K562 (cell line): ENCODE measurements around the gene UNC79. TPM values are rescaled to one million over a fixed set of nuclear protein-coding genes. Genes with fewer than 3 reads are reported as not detected.

ENCODE experiments used
- ATAC-seq: fragments of 200-7000 bp; cut with Tn5 transposase; 3 replicates; pipeline ENCODE4 v1.9.1; 2020; ENCODE audit warnings: moderate library complexity
- BruUV-seq: library from RNA; stranded (reverse); fragments of 400-500 nt; replicated peaks from 2 replicates; lab custom pipeline; 2021; lab: Mats Ljungman, UMichigan
- CTCF ChIA-PET: fragments of 300-600 bp; formaldehyde crosslinking; extraction: SDS; loops from one replicate; lab custom pipeline; 2021; ENCODE audit warnings: low intra/inter-chr PET ratio; lab: Yijun Ruan, JAX
- POLR2A ChIA-PET: fragments of 300-600, 350-650 bp; sonication (Branson Sonifier 250); formaldehyde crosslinking; extraction: SDS; loops from one replicate; lab custom pipeline; 2021; ENCODE audit warnings: antibody characterized with exemption, inconsistent platforms; lab: Yijun Ruan, JAX
- DNase-seq, 4 experiments: peaks; one replicate each; pipeline versions ENCODE4 v3.0.0 to v3.0.0-alpha.2; 2011 to 2018; ENCODE audit warnings: low spot score in 3 of 4, mixed read lengths in 3 of 4; ENCODE audit errors: extremely low read depth in 1 of 4
- FAIRE-seq: peaks from 2 replicates; lab custom pipeline; 2011; peaks lifted over from hg19 to GRCh38; lab: Jason Lieb, UNC
- H2AFZ ChIP-seq: 2 replicates; pipeline ENCODE4 v1.6.0; 2011; ENCODE audit warnings: low read depth, low read length, control low read depth, inconsistent platforms
- H3K27ac ChIP-seq: fragments of 200-600 bp; 3 replicates; pipeline ENCODE4 v1.8.0; 2011; ENCODE audit warnings: low read depth, mild to moderate bottlenecking, control low read depth, inconsistent platforms, low read length, moderate library complexity, mixed read lengths; ENCODE audit errors: extremely low read depth
- H3K27me3 ChIP-seq, 2 experiments: fragments of 300-600 bp in 1 of 2; 2 replicates in 1 of 2; 3 replicates in 1 of 2; pipeline versions ENCODE4 v1.6.0 to v1.8.0; 2011; ENCODE audit warnings: inconsistent platforms in 2 of 2, low read length in 2 of 2, mild to moderate bottlenecking in 1 of 2, mixed read lengths in 1 of 2, moderate library complexity in 1 of 2; ENCODE audit not compliant: control insufficient read depth in 2 of 2, insufficient read depth in 2 of 2
- H3K36me3 ChIP-seq: fragments of 300-600 bp; 3 replicates; pipeline ENCODE4 v1.8.0; 2011; ENCODE audit warnings: mild to moderate bottlenecking, low read length, inconsistent platforms; ENCODE audit not compliant: control insufficient read depth, insufficient read depth
- H3K4me1 ChIP-seq, 2 experiments: fragments of 200-600 bp in 1 of 2; replicated peaks in 1 of 2; 2 replicates in 1 of 2; 3 replicates in 1 of 2; pipeline versions ENCODE4 v1.5.1 to v1.8.0; 2011; ENCODE audit warnings: inconsistent platforms in 2 of 2, low read length in 2 of 2, mild to moderate bottlenecking in 1 of 2, mixed read lengths in 1 of 2, moderate library complexity in 1 of 2; ENCODE audit not compliant: control insufficient read depth in 2 of 2, insufficient read depth in 2 of 2
- H3K4me2 ChIP-seq: 2 replicates; pipeline ENCODE4 v1.6.1; 2011; ENCODE audit warnings: low read length, control low read depth, inconsistent platforms, mixed read lengths; ENCODE audit not compliant: insufficient read depth
- H3K4me3 ChIP-seq: fragments of 200-600 bp; sonication (generic), shearing (Covaris generic); 2 replicates; pipeline ENCODE4 v1.5.1; 2016; ENCODE audit warnings: control low read depth, inconsistent platforms
- H3K79me2 ChIP-seq: fragments of 200-600 bp; 3 replicates; pipeline ENCODE4 v1.8.0; 2011; ENCODE audit warnings: low read length, inconsistent platforms; ENCODE audit not compliant: control insufficient read depth, insufficient read depth
- H3K9ac ChIP-seq, 2 experiments: 2 replicates each; pipeline versions ENCODE4 v1.6.0 to v1.6.1; 2011; ENCODE audit warnings: low read depth in 2 of 2, low read length in 2 of 2, control low read depth in 1 of 2, inconsistent platforms in 1 of 2, mild to moderate bottlenecking in 1 of 2, mixed read lengths in 1 of 2; ENCODE audit not compliant: insufficient read depth in 1 of 2
- H3K9me1 ChIP-seq: one replicate; pipeline ENCODE4 v1.6.0; 2011; ENCODE audit warnings: inconsistent platforms, mild to moderate bottlenecking, low read length, moderate library complexity; ENCODE audit not compliant: control insufficient read depth, insufficient read depth
- H3K9me3 ChIP-seq: replicated peaks from 2 replicates; pipeline ENCODE4 v1.5.1; 2011; ENCODE audit warnings: low read depth, low read length, inconsistent platforms; ENCODE audit not compliant: control insufficient read depth, insufficient read depth
- H4K20me1 ChIP-seq: replicated peaks from 2 replicates; pipeline ENCODE4 v1.6.1; 2011; ENCODE audit warnings: low read length, inconsistent platforms, mixed read lengths; ENCODE audit not compliant: control insufficient read depth, insufficient read depth
- CTCF ChIP-seq, 3 experiments: IDR thresholded peaks in 2 of 3; conservative IDR thresholded peaks in 1 of 3; 2 replicates each; pipeline ENCODE4 v1.5.1; 2011 to 2012; ENCODE audit warnings: low read length in 3 of 3, mild to moderate bottlenecking in 3 of 3, control low read depth in 2 of 3, improper control_type of control experiment in 1 of 3, inconsistent platforms in 1 of 3, low read depth in 1 of 3, mixed read lengths in 1 of 3, moderate library complexity in 1 of 3; ENCODE audit not compliant: insufficient read depth in 2 of 3
- MEIS2 ChIP-seq: fragments of 450-650 bp; IDR thresholded peaks from 2 replicates; pipeline ENCODE4 v1.6.1; 2014; ENCODE audit warnings: mild to moderate bottlenecking; ENCODE audit not compliant: partially characterized antibody
- PBX2 ChIP-seq, 2 experiments: IDR thresholded peaks in 1 of 2; conservative IDR thresholded peaks in 1 of 2; 2 replicates each; pipeline ENCODE4 v1.6.1; 2016; ENCODE audit warnings: low read depth in 2 of 2, mild to moderate bottlenecking in 1 of 2, missing compliant biosample characterization in 1 of 2, missing genetic modification characterization in 1 of 2, moderate library complexity in 1 of 2
- RAD21 ChIP-seq, 2 experiments: fragments of 250-450 bp in 1 of 2; fragments of 450-650 bp in 1 of 2; sonication (Bioruptor Pico) in 1 of 2; formaldehyde crosslinking in 1 of 2; IDR thresholded peaks in 1 of 2; conservative IDR thresholded peaks in 1 of 2; 2 replicates each; pipeline versions ENCODE4 v1.4.0 to v1.8.0; 2020 to 2022; ENCODE audit warnings: mild to moderate bottlenecking in 2 of 2, moderate library complexity in 1 of 2
- TFAM ChIP-seq: fragments of 250-450 bp; sonication (Bioruptor Pico); conservative IDR thresholded peaks from 2 replicates; pipeline ENCODE4 v1.5.0; 2021; ENCODE audit warnings: mild to moderate bottlenecking, moderate library complexity
- YY1 ChIP-seq, 3 experiments: IDR thresholded peaks; 2 replicates each; pipeline ENCODE4 v1.6.1; 2011; ENCODE audit warnings: low read length in 2 of 3, mild to moderate bottlenecking in 2 of 3, moderate library complexity in 2 of 3, borderline replicate concordance in 1 of 3, control low read depth in 1 of 3, low read depth in 1 of 3; ENCODE audit not compliant: insufficient read depth in 3 of 3, insufficient replicate concordance in 2 of 3, control insufficient read depth in 1 of 3, insufficient read length in 1 of 3; ENCODE audit errors: extremely low read depth in 1 of 3
- WGBS: fragments of 100-300 bp; shearing (Covaris generic); methylation state at CpG from one replicate; pipeline ENCODE4 v1.1.6; 2016; ENCODE audit warnings: low coverage, mixed read lengths; ENCODE audit not compliant: insufficient coverage; ENCODE audit errors: missing lambda C conversion rate; 5-methylcytosine and 5-hydroxymethylcytosine counted together
- in situ Hi-C: fragments of 300-500 bp; cut with MboI; formaldehyde crosslinking; loops from 4 replicates; pipeline ENCODE4 v1.15.0; 2018; ENCODE audit warnings: inconsistent platforms, mixed read lengths
- intact Hi-C: fragments of 100-400 bp; cut with micrococcal nuclease; formaldehyde crosslinking; loops from 2 replicates; pipeline ENCODE4 v1.14.2; 2022
- polyA plus RNA-seq, 8 experiments: library from polyadenylated mRNA; depleted of rRNA in 4 of 8; stranded (reverse) in 5 of 8; unstranded in 3 of 8; fragments of >200 nt; fragmentation: Nextera tagmentation in 2 of 8; fragmentation: Illumina TruSeq in 1 of 8; extraction: Ambion mirVana in 2 of 8; extraction: Trizol in 1 of 8; gene quantifications; 2 replicates each; pipeline versions ENCODE4 v1.2.1 to v1.2.3, GENCODE V29; 2011 to 2014; ENCODE audit warnings: inconsistent platforms in 1 of 8, missing spikeins in 1 of 8
- total RNA-seq, 7 experiments: library from RNA; depleted of rRNA in 6 of 7; stranded (reverse); fragments of >200 nt in 6 of 7; fragmentation: Illumina TruSeq in 2 of 7; extraction: Trizol in 2 of 7; gene quantifications; 2 replicates each; pipeline versions ENCODE4 v1.2.1 to v1.2.3, GENCODE V29; 2011 to 2021; ENCODE audit warnings: low replicate concordance in 1 of 7

Gene UNC79
- total and polyA plus RNA-seq, 9 of the 15 experiments (the other 6 are each of a cell fraction or from before 2014, with no cell fraction given), result under 0.01 to 0.04 (median 0.01) TPM; not detected in 6

GRCh38 chr14:93536945-93537344 lies 106.2 kb downstream of the UNC79 start:
- in situ Hi-C loops (no loop called here), intact Hi-C loops (loop anchor here (1.0 kb wide), 1 partner anchor 303 kb away; no protein-coding TSS in a partner anchor)
- DNase-seq (peak in 1 of 4 experiments; percentile 4), FAIRE-seq (no peak), ATAC-seq (no peak)
- ChIA-PET CTCF (interaction anchor here (0.7 kb wide), 1 partner anchor 303 kb away, joined by 3 read pairs; no protein-coding TSS in a partner anchor), POLR2A (no interaction called here)
- WGBS, result 5% methylated on average over 8 of the region's 8 CpGs
- H3K79me2 ChIP-seq, result no peaks in the 10 kb centered on the region
- no TSS peak for BruUV-seq
- TF ChIP-seq MEIS2 (peak; percentile 38), YY1 (IDR thresholded peaks at IDR 0.05; ENCODE audit: borderline replicate concordance in 1 of 3, control insufficient read depth in 1 of 3, extremely low read depth in 1 of 3, insufficient read depth in 3 of 3, insufficient read length in 1 of 3, insufficient replicate concordance in 2 of 3, low read depth in 1 of 3, low read length in 2 of 3) (no peak), RAD21 (CRISPR knock-in tag; conservative IDR thresholded peaks at IDR 0.05 in 1 of 2, IDR thresholded peaks at IDR 0.05 in 1 of 2) (peak in 1 of 2 experiments; percentile 47; a peak in 2 of 4 replicates), TFAM (CRISPR knock-in tag) (no peak), PBX2 (CRISPR knock-in tag; IDR thresholded peaks at IDR 0.05; ENCODE audit: low read depth) (no peak), PBX2 (tag; conservative IDR thresholded peaks at IDR 0.05; ENCODE audit: low read depth) (peak; percentile 32; the same call in 1 of the 2 replicates), CTCF (IDR thresholded peaks at IDR 0.05 in 2 of 3, conservative IDR thresholded peaks at IDR 0.05 in 1 of 3; ENCODE audit: insufficient read depth in 2 of 3, low read depth in 1 of 3, low read length in 3 of 3) (peak in 2 of 3 experiments; percentile 16 to 31; a peak in 3 of 6 replicates)
- no peak overlapping the region for H2AFZ ChIP-seq
- no peaks in the 10 kb centered on the region for H3K4me1 ChIP-seq
- H3K27me3 ChIP-seq, result peaks cover 0 to 4% of the 10 kb centered on the region in 2 experiments; a peak in 1 of 5 replicates
- H3K27ac ChIP-seq, result no peak overlapping the region
- no peak overlapping the region for H3K9ac ChIP-seq
- H4K20me1 ChIP-seq, result no peaks in the 10 kb centered on the region
- no peaks in the 10 kb centered on the region for H3K9me3 ChIP-seq
- no peaks in the 10 kb centered on the region for H3K9me1 ChIP-seq
- H3K36me3 ChIP-seq, result no peaks in the 10 kb centered on the region
- no peak overlapping the region for H3K4me2 ChIP-seq
- no peak overlapping the region for H3K4me3 ChIP-seq
